HG03378 (cell line): ENCODE results near the gene PHF1.
A peak's percentile ranks its signal among the peaks of the same experiment; 100 is the strongest.

Experiments
- ATAC-seq: cut with Tn5 transposase; IDR thresholded peaks from one replicate; pipeline ENCODE4 v1.9.1; 2021; ENCODE audit warnings: mild to moderate bottlenecking, moderate library complexity; ENCODE audit not compliant: unreplicated experiment

Gene PHF1

GRCh38 chr6:33453393-33454008, 42.7 kb downstream of the PHF1 start:
- no peak for ATAC-seq

- peak; percentile 91 for ATAC-seq
Observed at GRCh38 chr6:33454009-33454946, 43.5 kb downstream of the PHF1 start, which contains the start of gene ZBTB9. ZBTB9 (plus strand) TSS chr6:33454576; CDS start chr6:33455101, 525 bp downstream.

GRCh38 chr6:33455051-33455450, 44.2 kb downstream of the PHF1 start:
- ATAC-seq, result no peak

GRCh38 chr6:33456156-33456555, 45.3 kb downstream of the PHF1 start:
- ATAC-seq, result no peak

- ATAC-seq, result no peak
Observed at GRCh38 chr6:33458676-33459075, 47.9 kb downstream of the PHF1 start.

GRCh38 chr6:33459226-33459625, 48.4 kb downstream of the PHF1 start:
- ATAC-seq, result no peak
